Inflammatory macrophage treated with lipopolysaccharide for 1 hour (primary cell): Measurements from ENCODE around the gene FAM237A.

Source experiments
- DNase-seq, 2 donors: peaks; one replicate each; pipeline ENCODE4 v3.0.0-alpha.2; 2020 to 2022

Gene FAM237A

DNA sequence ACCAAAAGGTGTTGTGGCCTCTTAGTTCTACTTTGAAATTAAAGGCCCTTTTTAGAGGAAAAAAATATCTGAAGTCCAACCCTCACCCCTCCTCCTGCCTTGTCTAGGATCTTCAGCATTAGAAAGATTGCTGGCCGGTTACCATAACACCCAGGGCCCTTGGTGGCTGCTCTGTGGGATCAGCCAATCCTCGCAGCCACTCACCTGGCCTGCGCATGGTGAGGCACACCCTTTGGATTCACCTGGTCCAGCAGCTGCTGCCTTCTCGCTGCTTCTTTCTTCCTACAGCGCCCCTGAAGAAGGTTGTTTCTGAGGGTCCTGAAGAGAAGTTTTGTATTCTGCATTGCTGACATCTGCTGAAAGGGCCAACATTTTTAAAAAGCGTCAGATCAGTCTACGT is 50.7 kb downstream of the FAM237A start:
- no peak for DNase-seq

DNA sequence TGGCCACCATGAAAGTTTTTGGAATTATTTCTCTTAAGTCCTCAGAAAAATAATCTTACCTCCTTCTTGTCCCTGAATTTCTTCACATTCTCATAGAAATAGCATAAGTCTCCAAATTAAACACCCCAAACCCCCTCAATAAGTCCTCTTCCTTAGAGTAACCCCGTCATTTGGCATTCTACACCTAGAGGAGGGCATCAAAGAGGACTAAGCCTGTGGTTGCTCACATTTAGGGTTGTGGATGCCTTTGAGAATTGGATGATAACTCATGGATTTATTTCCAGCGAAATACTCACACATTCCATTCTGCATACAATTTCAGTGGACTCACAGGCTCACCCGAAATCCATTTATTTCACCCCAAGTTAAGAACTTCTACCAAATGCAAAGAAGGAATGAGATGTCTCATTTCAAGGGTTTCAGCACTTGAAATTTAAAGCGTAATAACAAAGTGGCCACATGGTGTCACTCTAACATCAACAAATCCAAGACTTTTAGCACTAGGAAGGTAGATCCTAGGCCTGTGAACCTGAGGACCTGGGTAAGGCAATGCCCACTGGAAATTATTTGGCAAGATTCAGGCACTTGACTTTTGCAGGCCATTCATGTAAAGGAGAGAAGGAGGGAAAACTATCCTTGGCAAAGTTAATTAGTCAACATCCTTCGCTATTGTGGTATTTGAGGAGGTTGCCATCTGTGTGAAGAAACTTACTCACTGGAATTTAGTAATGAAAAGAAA is 51.3 kb downstream of the FAM237A start:
- DNase-seq, result peak; percentile 39 to 81

- no peak for DNase-seq
Measured at GRCh38 chr2:206696910-206697309, 54.6 kb downstream of the FAM237A start.

- no peak for DNase-seq
Measured at GRCh38 chr2:206698811-206699210, 56.5 kb downstream of the FAM237A start.
